GM18520 (cell line): Measurements from ENCODE around the gene RAB20.
"Not testable (repeated sequence)": the region's sequence is repeated elsewhere in the genome, so short reads cannot be mapped to it uniquely, and the experiment has no call there.

Experiments
- ATAC-seq: cut with Tn5 transposase; IDR thresholded peaks from one replicate; pipeline ENCODE4 v1.9.1; 2021; ENCODE audit not compliant: unreplicated experiment

Gene RAB20

GRCh38 chr13:110575322-110576069, 14.0 kb upstream of the RAB20 start:
- ATAC-seq: peak; percentile 67

- ATAC-seq: no peak
Measured at GRCh38 chr13:110574161-110574560, 12.6 kb upstream of the RAB20 start.

GRCh38 chr13:110572778-110573118, 11.2 kb upstream of the RAB20 start:
- no peak for ATAC-seq

GRCh38 chr13:110571896-110572777, 10.6 kb upstream of the RAB20 start:
- ATAC-seq: no peak

- ATAC-seq: no peak
Measured at GRCh38 chr13:110570886-110571285, 9.4 kb upstream of the RAB20 start.

- ATAC-seq: not testable (repeated sequence)
Measured at GRCh38 chr13:110569962-110570361, 8.4 kb upstream of the RAB20 start.

GRCh38 chr13:110568612-110569011, 7.1 kb upstream of the RAB20 start:
- no peak for ATAC-seq

GRCh38 chr13:110566171-110566570, 4.6 kb upstream of the RAB20 start:
- ATAC-seq: no peak

GRCh38 chr13:110565296-110565695, 3.8 kb upstream of the RAB20 start:
- no peak for ATAC-seq

- ATAC-seq: no peak
Measured at GRCh38 chr13:110564472-110564985, 3.0 kb upstream of the RAB20 start.

- no peak for ATAC-seq
Measured at GRCh38 chr13:110563463-110563774, 1.9 kb upstream of the RAB20 start.

GRCh38 chr13:110562696-110563462, 1.4 kb upstream of the RAB20 start:
- no peak for ATAC-seq

- ATAC-seq: no peak
Measured at GRCh38 chr13:110562036-110562597, 595 bp upstream of the RAB20 start.

- no peak for ATAC-seq
Measured at GRCh38 chr13:110560601-110561343, 750 bp downstream of the RAB20 start.

- no peak for ATAC-seq
Measured at GRCh38 chr13:110559986-110560385, 1.5 kb downstream of the RAB20 start.

- ATAC-seq: no peak
Measured at GRCh38 chr13:110559429-110559943, 2.0 kb downstream of the RAB20 start.

- ATAC-seq: no peak
Measured at GRCh38 chr13:110557610-110558305, 3.8 kb downstream of the RAB20 start.

GRCh38 chr13:110557082-110557481, 4.4 kb downstream of the RAB20 start:
- no peak for ATAC-seq

- ATAC-seq: no peak
Measured at GRCh38 chr13:110556224-110556606, 5.3 kb downstream of the RAB20 start.
